SK-N-DZ (cell line): ENCODE measurements around the gene PDIK1L.
A peak's percentile ranks its signal among the peaks of the same experiment; 100 is the strongest.
"Not testable (repeated sequence)": the region's sequence is repeated elsewhere in the genome, so short reads cannot be mapped to it uniquely, and the experiment has no call there.

Experiments used
- DNase-seq: peaks from one replicate; pipeline ENCODE4 v3.0.0-alpha.2; 2015; ENCODE audit warnings: low spot score

Gene PDIK1L

DNA sequence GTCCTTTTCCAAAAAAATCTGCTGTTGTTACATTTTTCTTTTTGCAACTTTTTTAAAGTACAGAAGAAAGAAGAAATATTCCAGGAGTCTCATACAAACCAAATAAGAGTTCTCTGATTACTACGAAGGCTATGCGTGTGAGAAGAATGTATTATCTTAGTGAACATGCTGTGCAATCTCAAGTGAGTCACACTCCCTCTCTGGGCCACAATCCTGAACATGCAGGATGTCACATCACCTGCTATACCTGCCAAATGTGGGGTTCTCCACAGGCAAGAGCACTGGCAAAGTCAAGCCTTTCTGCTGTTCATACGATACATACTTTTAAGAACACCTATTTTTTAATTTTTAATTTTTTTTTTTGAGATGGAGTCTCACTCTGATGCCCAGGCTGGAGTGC is 22.5 kb upstream of the PDIK1L start:
- DNase-seq = no peak

DNA sequence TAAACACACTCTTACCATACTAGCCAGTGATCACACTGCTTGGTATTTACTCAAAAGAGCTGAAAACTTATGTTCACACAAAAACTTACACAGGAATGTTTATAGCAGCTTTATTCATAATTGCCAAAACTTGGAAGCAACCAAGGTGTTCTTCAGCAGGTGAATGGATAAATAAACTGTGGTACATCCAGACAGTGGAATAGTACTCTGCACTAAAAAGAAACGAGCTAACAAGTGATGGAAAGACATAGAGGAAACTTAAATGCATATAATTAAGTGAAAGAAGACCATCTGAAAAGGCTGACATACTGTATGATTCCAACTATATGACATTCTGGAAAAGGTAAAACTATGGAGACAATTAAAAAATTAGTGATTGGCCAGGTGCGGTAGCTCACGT is 20.7 kb upstream of the PDIK1L start:
- DNase-seq = no peak

DNA sequence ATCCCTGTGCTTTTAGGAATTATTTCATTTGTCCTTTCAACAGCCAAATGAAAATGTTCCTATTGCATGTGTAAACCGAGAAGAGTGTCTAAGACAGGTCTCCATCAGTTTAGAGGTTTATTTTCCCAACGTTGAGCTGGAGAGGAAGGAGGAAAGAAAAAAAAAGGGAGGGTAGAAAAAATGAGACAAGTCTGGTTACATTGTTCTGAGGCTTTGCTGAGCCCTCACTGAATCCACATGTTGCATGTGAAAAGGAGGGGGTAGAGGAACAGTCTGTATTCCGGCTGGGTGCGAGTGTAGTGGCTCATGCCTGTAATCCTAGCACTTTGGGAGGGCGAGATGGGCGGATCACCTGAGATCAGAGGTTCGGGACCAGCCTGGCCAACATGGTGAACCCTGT is 19.2 kb upstream of the PDIK1L start:
- DNase-seq = no peak

DNA sequence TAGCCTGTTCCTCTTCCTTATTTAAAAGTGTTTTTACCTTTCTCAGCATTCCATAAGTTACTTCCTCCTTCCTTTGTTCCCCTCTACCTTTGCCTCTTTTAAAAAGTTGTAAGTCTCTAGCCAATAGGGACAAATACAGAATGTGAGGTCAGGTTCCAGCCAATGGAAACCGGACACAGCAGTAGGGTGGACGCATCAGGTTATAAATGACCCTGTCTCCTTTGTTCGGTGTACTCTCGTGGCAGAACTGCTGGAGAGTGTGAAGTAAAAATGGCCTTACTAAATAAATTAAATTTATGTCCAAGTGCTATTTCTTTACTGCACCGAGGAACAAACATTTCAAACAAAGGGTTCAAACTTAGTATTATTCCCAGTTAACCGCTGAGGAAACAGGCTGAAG is 18.1 kb upstream of the PDIK1L start:
- DNase-seq = not testable (repeated sequence)

DNA sequence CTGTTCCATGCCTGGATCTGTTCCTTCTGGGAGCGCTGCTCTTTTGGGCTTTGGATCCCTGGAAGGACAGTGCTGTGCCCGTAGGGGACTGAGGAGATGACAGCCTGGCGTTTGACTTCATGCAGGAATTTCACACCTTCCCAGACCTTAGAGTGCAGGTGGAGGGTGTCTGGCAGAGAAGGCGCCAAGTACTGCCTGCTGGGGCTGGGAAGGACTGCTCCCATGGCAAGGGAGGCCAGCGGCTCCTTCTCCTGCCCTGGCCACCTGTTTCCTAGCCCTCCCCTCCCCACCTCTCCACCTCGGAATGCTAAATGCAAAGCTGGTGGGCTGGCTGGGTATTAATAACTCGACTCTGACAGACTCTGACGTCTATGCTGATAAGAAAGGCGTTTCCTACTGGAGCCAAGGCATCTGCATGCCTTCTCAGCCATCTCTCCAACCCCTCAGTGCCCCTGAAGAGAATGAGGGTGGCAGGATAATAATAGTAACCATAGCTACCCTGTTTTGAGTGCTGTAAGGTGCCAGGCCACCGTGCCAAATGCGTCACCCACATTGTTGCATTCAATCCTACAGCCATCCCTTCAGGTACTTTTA is 17.5 kb upstream of the PDIK1L start:
- DNase-seq = no peak

DNA sequence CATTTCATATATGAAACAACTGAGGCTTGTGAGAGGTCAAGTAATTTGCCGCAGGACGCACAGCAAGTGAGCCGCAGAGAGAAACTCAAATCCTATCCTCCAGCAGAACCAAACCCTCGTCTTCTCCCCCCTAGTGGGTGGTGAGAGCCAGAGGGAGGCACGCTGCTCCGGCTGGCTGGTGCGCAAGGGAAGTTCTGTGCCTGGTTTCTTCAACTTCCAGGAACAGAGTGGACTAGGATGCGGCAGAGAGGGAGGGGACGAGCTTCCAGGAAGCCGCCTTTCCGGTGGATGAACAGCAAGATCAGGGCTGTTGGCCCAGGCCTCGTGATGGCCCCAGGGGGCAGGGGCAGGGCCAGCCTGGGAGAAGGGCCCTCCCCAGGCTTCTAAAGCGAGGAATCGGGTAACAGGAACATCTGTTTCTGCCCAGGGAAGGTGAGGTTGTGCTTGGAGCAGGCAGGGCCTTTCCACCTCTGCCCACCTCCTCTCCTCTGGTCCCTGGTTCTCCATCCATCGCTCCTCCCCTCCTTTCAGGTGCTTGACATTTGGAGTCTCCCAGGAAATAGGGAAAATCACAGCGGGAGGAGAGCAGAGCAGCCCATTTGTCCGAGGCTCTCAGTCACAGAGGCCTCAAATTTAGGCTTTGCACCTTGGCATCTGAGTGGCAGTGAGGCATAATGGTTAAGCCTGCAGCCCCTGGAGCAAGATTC is 16.8 kb upstream of the PDIK1L start:
- peak; percentile 7 for DNase-seq

DNA sequence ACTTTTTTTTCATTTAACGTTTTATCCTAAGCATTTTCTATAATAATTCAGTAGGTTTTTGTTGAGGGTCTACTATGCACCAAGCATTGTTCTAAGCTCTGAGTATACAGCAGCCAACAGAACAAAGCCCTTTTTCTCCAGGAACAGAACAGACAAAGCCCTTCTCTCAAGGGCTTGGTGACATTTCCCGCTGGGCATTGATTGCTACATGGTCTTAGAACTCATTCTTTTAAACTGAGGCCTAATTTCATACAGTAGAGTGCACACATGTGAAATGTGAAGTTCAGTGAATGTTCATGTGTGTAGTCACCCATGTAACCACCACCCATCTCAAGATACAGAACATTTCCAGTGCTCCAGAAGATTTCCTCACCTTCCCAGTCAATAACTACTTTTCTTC is 15.2 kb upstream of the PDIK1L start:
- no peak for DNase-seq

DNA sequence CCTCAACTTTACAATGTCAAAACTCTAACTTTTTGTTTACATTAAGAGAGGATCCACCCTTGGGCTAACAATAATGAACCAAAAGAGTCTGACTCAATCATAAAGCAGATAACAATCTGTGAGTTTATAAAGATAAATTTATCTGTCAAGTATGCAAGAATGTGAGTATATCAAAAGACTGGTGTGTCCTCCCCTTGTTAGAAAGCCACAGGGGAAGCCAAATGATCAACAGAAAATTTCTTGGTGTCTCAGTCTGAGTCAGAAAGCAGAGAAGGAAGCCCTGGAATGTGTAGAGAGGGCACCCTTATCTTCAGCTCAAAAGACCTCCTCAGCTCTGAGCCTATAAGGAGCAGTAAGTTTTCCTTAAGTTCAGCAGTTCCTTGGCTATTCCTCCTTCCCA is 13.9 kb upstream of the PDIK1L start:
- no peak for DNase-seq

DNA sequence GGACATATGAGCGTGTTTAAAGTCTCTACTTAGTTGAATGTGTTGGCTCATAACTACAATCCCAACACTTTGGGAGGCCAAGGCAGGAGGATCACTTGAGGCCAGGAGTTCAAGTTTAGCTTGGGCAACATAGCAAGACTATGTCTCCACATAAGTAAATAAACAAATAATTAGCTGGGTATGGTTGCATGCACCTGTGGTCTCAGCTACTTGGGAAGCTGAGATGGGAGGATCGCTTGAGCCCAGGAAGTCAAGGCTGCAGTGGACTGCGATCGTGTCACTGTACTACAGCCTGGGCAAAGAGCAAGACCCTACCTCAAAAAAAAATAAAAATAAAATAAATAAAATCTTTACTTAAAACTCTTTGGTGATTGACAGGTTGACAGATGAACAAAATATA is 13.0 kb upstream of the PDIK1L start:
- DNase-seq = no peak

DNA sequence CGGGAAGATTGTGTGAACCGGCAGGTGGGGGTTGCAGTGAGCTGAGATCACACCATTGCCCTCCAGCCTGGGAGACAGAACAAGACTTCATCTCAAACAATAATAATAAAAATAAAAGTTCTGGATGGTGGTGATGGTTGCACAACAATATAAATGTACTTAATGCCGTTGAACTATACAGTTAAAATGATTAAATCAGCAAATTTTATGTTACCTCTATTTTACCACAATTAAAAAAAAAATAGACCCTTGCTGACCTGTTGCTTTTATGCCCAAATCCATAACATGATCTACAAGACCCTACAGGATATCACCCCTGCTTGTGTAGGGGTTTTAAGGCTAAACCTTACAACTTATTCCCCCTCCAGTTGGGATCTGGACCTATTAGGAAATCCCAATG is 11.8 kb upstream of the PDIK1L start:
- DNase-seq = no peak

DNA sequence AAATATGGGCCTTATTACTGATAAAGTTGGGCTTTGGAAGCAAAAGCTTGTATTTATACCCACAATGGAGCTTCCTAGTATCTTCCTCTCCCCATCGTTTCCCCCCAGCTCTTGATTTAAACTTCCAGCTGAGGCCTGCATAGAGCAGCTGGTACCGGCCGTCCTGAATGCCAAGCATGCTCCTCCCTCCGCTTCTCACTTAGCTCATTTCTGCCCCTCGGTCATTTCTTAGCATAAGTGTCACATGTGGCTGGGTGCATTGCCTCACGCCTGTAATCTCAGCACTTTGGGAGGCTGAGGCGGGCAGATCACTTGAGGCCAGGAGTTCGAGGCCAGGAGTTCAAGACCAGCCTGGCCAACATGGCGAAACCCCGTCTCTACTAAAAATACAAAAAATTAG is 11.4 kb upstream of the PDIK1L start:
- DNase-seq = not testable (repeated sequence)

DNA sequence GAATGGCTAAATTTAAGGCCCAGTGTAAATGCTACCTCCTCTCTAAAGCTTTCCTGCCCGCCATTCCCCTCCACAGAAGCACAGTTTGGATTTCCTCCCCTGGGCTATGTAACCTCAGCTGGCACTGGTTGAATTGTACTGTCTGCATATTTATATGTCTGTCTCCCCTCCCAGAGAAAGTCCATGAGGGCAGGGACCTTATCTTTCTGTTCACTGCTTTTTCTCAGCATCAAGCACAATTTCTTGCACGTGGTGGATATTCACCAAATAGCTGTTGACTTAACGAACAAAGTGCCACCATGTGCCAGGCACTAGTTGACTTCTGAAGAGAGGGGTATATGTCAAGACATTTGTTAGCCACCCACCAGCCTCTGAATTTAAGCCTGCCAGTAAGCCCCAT is 9.5 kb upstream of the PDIK1L start:
- no peak for DNase-seq

DNA sequence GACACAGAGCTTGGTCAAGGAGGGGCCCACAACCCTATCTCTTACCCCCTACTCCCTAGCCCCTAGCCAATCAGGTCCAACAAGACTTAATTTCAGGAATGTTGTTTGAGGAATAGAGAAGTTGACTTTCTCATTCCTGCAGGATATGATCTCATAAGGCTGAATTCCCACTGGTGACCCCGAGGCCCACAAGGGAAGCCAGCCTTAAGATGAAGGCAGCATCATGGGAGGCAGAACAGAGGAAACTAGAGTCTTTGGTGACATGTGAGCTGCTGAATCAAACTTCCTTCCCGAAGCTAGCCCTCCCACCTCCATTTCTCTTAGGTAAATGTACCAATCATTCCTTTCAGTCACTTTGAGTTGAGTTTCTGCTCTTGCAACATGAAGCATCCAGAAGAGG is 9.1 kb upstream of the PDIK1L start:
- no peak for DNase-seq

DNA sequence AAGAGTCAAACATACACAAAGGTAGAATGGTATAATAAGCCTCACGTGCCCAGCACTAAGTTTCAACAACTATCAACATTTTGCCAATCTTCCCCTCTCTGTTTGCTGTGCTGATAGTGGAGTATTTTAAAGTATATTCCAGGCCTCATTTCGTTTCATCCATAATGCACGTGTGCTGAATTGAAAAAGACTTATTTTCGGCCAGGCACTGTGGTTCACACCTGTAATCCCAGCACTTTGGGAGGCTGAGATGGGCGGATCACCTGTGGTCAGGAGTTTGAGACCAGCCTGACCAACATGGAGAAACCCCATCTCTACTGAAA is 6.4 kb upstream of the PDIK1L start:
- DNase-seq = not testable (repeated sequence)

DNA sequence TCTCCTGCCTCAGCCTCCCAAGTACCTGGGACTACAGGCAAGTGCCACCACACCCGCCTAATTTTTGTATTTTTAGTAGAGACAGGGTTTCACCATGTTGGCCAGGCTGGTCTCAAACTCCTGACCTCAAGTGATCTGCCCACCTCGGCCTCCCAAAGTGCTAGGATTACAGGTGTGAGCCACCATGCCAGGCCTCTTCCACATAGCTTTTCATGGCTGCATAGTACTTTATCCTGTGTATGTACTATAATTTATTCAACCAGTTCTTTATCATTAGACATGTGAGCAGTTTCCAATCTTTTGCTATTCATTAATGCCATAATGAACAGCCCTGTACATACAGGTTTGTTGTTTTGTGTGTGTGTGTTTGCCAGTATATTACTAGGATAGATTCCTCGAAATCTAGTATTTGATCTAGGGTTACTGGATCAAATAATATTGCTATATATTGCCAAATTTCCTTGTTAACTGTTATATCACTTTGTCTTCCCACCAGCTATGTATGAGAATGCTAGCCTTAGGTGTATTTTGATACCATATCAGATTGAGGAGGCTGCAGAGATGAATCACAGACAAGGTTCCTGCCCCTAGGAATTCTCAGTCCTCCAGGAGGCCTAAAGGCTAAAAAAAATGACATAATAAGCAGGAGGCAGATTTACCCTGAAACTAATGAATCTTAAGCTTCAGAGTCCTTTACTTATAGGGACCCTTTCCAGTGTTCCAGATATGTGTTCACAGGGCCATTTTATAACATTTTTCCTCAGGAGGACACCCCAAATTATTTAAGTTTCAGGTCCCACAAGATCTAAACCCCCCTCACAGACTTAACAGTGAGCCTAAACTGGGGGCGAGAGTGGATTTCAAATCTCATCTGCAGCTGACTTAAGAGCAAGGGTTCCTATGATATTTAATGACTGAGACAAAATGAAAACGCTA is 2.1 kb upstream of the PDIK1L start:
- no peak for DNase-seq

DNA sequence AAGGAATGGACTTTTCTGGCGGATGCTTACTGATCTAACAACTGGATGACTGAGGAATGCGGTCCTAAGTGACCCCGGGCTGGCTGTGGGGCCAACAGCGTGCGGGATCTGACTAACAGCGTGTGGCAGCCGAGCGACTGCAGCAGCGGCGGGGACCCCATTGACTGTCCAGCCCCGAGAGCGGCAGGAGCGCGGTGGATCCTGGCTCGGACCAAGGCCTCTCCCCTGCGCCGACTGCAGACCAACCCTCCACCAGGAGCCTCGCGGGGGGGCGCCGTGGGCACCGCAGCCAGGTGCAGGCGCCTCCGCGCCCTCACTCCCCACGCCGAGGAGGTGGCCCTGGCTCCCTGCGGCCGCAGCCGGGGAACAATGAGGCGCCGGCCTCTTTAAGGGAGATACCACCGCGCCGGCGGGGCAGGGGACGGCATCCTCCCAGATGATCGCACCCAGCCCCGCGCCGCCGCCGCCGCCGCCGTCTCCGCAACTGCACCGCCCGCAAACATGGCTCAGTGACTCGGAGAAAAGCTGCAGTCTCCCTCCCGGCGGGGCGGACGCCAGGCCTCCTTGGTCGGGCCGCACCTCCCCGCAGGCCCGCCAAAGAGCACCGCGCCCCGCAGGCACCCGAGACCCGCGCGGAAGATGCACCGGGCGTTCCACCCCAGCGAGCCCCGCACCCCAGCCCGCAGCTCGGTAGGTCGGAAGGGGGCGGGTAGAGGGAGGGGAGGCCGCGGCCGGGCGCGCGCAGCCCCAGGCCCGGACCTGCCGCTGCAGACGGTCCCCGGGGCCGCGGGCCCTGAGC is 694 bp upstream of the PDIK1L start:
- DNase-seq = peak; percentile 76

DNA sequence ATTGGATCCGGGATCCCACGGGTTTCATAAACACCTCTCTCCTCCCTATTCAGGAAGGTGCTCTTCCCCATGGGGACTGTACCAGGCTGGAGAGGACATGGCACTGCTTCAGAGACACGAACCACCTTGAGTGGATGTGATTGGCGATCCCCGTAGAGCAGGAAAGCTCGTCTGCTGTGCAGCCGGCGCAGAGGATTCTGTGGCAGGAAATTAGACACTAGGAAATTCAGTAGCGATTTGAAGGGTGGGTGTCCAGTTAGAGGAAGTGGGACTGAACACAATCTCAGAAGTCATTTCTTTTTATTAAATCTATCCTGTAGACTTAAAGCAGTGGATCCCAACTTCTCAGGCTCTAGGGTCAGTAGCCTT is 767 bp downstream of the PDIK1L start:
- DNase-seq = no peak

DNA sequence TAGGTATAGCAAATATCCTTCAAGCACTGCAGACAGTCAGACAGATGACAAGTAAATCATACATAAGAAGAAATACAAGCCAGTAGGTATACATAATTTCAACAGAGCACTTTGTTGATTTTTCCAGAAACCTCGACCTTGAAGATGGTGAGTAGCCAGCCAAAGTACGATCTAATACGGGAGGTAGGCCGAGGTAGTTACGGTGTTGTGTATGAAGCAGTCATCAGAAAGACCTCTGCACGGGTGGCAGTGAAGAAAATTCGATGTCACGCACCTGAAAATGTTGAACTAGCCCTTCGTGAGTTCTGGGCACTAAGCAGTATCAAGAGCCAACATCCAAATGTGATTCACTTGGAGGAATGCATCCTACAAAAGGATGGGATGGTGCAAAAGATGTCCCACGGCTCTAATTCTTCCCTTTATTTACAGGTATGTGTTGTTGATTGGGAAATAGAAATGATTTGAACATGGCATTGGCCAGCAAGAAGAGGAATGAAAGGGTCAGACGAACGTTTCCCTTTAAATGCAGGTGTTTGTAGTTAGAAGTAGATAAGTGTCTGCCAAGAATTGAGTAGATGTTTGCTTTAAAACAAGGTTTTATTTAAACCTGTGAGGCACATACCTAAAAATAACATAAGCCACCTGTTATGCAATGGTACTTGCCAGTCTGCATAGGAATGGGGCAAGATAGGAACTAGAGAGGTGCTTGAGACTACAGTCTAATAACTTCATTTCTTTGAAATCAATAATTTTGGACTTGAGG is 2.7 kb downstream of the PDIK1L start:
- DNase-seq = no peak

DNA sequence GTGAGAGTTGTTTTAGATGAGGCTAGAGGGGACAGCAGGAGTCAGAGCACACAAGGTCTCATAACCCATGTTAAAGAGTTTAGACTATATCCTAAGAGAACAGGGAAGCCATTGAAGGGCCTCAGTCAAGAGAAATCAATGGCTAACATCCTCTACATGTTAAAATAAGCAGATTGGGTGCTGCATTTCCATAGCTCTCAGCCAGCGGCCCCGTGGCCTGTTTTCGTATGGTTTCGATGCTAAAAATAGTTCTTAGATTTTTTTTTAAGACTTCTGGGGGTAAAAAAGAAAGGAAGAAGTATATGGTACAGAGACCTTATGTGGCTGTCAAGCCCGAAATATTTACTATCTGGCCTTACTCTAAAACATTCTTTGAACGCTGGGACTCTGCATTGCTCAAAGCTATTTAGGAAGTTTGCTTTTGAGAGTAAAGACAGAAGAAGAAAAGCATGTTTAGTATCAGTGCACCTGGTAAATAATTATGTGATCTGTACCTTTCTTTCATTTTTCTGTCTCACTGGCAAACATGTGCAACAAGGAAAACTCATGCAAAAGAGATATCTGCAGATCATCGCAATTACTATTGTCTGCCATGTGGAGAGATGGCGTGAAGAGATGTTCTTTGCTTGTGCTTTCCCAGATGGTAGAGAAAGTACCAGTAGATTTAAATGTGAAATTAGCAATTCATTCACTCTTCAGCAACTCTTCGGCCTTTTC is 8.4 kb downstream of the PDIK1L start:
- no peak for DNase-seq
